Measurements from ENCODE around the gene TMTC2.

GRCh38 chr12:82866227-82866775, 179.6 kb downstream of the TMTC2 start:
- no peak for TF ChIP-seq CTCF (IDR thresholded peaks at IDR 0.05; ENCODE audit: extremely low read depth in 1 of 2, insufficient read depth in 1 of 2, low read depth in 1 of 2, low read length in 2 of 2)
- no peak for TF ChIP-seq MYC (IDR thresholded peaks at IDR 0.05; ENCODE audit: low read depth, low read length)
- no peak for TF ChIP-seq POLR2A (IDR thresholded peaks at IDR 0.05; ENCODE audit: low read depth, low read length)
- no peak for TF ChIP-seq EZH2 (IDR thresholded peaks at IDR 0.05; ENCODE audit: borderline replicate concordance, low read depth, low read length, severe bottlenecking)
- TF ChIP-seq FOS (IDR thresholded peaks at IDR 0.05; ENCODE audit: borderline replicate concordance, insufficient read depth, low read length), result no peak
- no peak for TF ChIP-seq MAX (IDR thresholded peaks at IDR 0.05; ENCODE audit: insufficient read depth, insufficient read length)
- TF ChIP-seq GATA2 (IDR thresholded peaks at IDR 0.05; ENCODE audit: insufficient read depth, insufficient read length, low read depth, low read length), result no peak
- TF ChIP-seq JUN (IDR thresholded peaks at IDR 0.05; ENCODE audit: borderline replicate concordance, insufficient read depth, insufficient read length, low read depth), result no peak
